ENCODE measurements around the gene CLCN7. TPM values are rescaled to one million over a fixed set of nuclear protein-coding genes. Genes with fewer than 3 reads are reported as not detected.
A peak's percentile ranks its signal among the peaks of the same experiment; 100 is the strongest.

The CLCN7 gene, protein sequence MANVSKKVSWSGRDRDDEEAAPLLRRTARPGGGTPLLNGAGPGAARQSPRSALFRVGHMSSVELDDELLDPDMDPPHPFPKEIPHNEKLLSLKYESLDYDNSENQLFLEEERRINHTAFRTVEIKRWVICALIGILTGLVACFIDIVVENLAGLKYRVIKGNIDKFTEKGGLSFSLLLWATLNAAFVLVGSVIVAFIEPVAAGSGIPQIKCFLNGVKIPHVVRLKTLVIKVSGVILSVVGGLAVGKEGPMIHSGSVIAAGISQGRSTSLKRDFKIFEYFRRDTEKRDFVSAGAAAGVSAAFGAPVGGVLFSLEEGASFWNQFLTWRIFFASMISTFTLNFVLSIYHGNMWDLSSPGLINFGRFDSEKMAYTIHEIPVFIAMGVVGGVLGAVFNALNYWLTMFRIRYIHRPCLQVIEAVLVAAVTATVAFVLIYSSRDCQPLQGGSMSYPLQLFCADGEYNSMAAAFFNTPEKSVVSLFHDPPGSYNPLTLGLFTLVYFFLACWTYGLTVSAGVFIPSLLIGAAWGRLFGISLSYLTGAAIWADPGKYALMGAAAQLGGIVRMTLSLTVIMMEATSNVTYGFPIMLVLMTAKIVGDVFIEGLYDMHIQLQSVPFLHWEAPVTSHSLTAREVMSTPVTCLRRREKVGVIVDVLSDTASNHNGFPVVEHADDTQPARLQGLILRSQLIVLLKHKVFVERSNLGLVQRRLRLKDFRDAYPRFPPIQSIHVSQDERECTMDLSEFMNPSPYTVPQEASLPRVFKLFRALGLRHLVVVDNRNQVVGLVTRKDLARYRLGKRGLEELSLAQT
- total RNA-seq: 49.8 TPM

DNA sequence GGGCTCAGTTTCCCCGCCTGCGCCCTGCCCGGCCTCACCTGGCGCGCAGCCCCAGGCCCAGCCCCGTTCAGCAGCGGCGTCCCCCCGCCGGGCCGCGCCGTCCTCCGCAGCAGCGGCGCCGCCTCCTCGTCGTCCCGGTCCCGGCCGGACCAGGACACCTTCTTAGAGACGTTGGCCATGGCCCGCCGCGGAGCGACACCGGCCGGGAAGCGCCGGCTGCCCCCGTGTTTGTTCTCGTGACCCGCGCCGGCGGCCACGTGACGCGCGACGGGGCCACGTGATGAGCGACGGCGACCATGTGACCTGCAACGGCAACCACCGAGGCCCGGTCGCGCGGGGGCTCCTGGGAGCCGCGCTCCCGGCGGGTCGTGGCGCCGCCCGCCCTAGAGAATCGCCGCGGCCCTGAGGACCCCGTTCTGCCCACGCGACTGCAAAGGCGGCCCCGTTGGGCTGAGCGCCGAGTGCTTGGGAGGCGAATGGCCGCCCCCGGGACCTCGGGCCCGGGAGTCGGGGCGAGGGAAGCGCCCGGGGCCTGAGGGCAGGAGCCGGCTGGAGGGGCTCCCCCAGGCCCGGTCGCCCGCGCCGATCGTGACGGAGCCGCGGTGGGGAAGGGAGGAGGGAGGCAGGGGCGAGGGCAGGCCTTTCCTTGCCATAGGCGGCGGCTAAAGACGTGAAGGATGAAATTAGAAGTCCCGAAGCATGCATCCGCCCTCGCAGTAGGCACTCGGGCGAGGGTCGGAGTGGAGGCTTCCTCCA, at the start of gene CLCN7:
Gene CLCN7, minus strand, starts transcription at position 233 of the 756 bp plus-strand sequence. Its CDS starts 54 bp downstream, at position 179.
- Histone ChIP-seq H3K4me3 (peak within 1 kb of the TSS; percentile 89 to 91), H3K27me3 (no peaks in the 10 kb centered on the region), H3K9me3 (no peaks in the 10 kb centered on the region), H3K27ac (peak within 1 kb of the TSS; percentile 93), H3K4me1 (peaks cover 33% of the 10 kb centered on the region), H3K36me3 (no peaks in the 10 kb centered on the region)
- no peak for DNase-seq (ENCODE audit: extremely low spot score in 2 of 2)
- TF ChIP-seq POLR2AphosphoS5 (IDR thresholded peaks at IDR 0.05; ENCODE audit: insufficient read depth in 1 of 2, low read depth in 1 of 2) (peak; percentile 66 to 83), POLR2A (IDR thresholded peaks at IDR 0.05) (peak; percentile 14 to 77)
- TF ChIP-seq, protein P1, sequence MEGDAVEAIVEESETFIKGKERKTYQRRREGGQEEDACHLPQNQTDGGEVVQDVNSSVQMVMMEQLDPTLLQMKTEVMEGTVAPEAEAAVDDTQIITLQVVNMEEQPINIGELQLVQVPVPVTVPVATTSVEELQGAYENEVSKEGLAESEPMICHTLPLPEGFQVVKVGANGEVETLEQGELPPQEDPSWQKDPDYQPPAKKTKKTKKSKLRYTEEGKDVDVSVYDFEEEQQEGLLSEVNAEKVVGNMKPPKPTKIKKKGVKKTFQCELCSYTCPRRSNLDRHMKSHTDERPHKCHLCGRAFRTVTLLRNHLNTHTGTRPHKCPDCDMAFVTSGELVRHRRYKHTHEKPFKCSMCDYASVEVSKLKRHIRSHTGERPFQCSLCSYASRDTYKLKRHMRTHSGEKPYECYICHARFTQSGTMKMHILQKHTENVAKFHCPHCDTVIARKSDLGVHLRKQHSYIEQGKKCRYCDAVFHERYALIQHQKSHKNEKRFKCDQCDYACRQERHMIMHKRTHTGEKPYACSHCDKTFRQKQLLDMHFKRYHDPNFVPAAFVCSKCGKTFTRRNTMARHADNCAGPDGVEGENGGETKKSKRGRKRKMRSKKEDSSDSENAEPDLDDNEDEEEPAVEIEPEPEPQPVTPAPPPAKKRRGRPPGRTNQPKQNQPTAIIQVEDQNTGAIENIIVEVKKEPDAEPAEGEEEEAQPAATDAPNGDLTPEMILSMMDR (IDR thresholded peaks at IDR 0.05): no peak
- intact Hi-C loops (cut with DNase I): no loop called here

DNA sequence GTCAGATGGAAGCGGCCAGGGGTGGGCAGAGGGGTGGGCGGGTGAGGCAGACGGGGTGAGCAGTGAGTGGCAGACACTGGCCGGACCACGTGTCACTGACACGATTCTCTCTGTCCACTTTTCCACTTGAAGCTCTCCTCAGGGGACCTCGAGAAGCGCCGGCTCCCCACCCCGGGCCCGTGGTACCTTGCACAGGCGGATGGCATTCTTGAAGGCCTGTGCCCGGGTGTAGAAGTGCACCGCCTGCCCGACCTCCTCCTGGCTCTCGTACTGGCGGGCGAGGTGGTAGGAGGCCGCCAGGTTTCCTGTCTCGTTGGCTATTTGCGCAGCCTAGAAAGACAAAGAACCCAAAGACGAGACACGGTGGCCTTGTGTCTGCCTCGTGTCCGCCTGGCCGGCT, 49.5 kb upstream of the CLCN7 start:
- no peak overlapping the region for H3K27ac ChIP-seq
- peaks cover 0 to 12% of the 10 kb centered on the region in 2 donors for H3K36me3 ChIP-seq
- TF ChIP-seq POLR2A (IDR thresholded peaks at IDR 0.05) (no peak), POLR2AphosphoS5 (IDR thresholded peaks at IDR 0.05; ENCODE audit: insufficient read depth in 1 of 2, low read depth in 1 of 2) (no peak)
- TF ChIP-seq, protein P1 (IDR thresholded peaks at IDR 0.05): no peak

DNA sequence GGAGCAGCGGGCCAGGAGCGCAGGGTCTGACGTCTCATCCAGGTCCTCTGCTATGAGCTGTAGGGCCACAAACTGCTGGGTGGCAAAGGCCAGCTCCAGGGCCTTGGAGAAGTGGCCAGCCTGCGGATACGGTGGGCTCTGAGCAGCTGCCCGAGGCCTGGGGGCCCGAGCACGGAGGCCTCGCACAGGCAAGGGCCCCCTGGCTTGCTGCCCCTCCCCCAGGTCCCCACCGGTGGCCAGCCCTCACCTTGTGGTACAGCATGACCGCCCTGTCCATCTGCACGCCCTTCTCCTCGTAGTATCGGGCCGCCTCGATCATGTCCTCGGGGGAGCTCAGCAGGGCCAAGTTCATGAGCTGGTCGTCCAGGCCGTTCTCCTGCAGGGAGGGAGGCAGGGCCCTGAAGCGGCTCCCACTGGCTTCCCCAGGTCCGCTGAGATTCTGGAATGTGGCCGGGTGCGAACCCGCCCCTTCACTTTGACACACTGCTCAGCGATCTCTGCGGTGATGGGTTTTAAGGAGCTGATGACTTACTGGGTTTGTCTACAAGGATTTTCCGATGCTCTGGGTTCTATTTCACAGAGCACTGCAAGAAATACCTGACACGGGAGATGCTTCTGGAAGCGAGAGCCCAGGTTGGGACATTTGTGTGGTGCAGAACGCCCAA, 48.9 kb upstream of the CLCN7 start:
- DNase-seq (ENCODE audit: extremely low spot score in 2 of 2): no peak
- TF ChIP-seq, protein P1 (IDR thresholded peaks at IDR 0.05): no peak
- TF ChIP-seq POLR2AphosphoS5 (IDR thresholded peaks at IDR 0.05; ENCODE audit: insufficient read depth in 1 of 2, low read depth in 1 of 2) (no peak), POLR2A (IDR thresholded peaks at IDR 0.05) (no peak)
- intact Hi-C loops (cut with DNase I): no loop called here
- Histone ChIP-seq H3K4me1 (peaks cover 15% of the 10 kb centered on the region), H3K27me3 (no peaks in the 10 kb centered on the region), H3K27ac (no peak overlapping the region), H3K9me3 (no peaks in the 10 kb centered on the region), H3K36me3 (peaks cover 0 to 15% of the 10 kb centered on the region in 2 donors), H3K4me3 (no peak overlapping the region)

More for the DNA sequence above, 49.5 kb upstream of the CLCN7 start:
- Histone ChIP-seq H3K4me3 (no peak overlapping the region), H3K4me1 (peaks cover 21% of the 10 kb centered on the region), H3K9me3 (no peaks in the 10 kb centered on the region), H3K27me3 (no peaks in the 10 kb centered on the region)
- intact Hi-C loops (cut with DNase I): no loop called here
- no peak for DNase-seq (ENCODE audit: extremely low spot score in 2 of 2)

DNA sequence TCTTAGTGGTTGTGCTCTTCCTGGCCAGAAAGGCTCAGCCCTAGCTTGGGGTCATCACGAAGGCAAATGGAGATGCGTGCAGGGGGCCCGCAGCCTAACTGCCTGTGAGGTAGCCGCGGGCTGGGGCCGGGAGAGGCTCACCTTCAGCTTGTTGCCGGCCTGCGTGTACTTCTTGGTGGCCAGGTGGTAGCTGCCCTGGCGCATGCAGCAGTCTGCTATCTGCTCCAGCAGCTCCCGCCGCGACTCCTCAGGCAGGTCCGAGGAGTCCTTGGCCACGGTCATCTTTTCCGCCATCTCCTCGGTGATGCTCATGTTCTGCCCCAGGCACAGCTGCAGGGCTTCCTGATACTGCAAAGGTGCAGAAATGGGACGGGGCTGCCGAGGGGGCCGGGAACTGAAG, 45.6 kb upstream of the CLCN7 start:
- no peak overlapping the region for H3K27ac ChIP-seq
- intact Hi-C loops (cut with DNase I): no loop called here
- no peaks in the 10 kb centered on the region for H3K27me3 ChIP-seq
- TF ChIP-seq POLR2A (IDR thresholded peaks at IDR 0.05) (no peak), POLR2AphosphoS5 (IDR thresholded peaks at IDR 0.05; ENCODE audit: insufficient read depth in 1 of 2, low read depth in 1 of 2) (no peak)
- TF ChIP-seq, protein P1 (IDR thresholded peaks at IDR 0.05): no peak
- H3K4me3 ChIP-seq: no peak overlapping the region
- peaks cover 0 to 19% of the 10 kb centered on the region in 2 donors for H3K36me3 ChIP-seq
- DNase-seq (ENCODE audit: extremely low spot score in 2 of 2): no peak
- H3K4me1 ChIP-seq: no peaks in the 10 kb centered on the region
- no peaks in the 10 kb centered on the region for H3K9me3 ChIP-seq
